ENCODE results near the gene C1orf87.
"Not testable (repeated sequence)": the region's sequence is repeated elsewhere in the genome, so short reads cannot be mapped to it uniquely, and the experiment has no call there.

The C1orf87 gene

DNA sequence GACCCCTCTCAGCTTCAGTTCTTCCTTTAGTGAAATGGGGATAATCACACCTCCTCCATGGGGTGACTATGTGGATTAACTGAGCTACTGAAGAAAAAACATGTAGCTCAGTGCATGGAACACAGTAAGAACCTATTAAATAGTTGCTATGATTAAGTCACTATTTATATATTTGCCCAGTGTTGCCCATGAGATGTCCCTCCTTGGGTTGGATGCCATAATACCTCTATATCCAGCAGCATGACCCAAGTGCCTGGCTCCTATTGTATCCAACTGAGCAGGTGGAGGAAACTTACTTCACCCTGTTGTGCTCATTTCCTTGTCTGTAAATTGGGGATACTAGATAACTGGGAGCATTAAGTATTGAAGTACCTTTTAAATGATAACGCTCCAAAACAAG is 99.9 kb downstream of the C1orf87 start:
- in situ Hi-C loops (cut with MboI; ENCODE audit: low sequenced_read_pairs, unreplicated experiment): no loop called here
- no peak for DNase-seq (ENCODE audit: low spot score)
- TF ChIP-seq, protein P1, sequence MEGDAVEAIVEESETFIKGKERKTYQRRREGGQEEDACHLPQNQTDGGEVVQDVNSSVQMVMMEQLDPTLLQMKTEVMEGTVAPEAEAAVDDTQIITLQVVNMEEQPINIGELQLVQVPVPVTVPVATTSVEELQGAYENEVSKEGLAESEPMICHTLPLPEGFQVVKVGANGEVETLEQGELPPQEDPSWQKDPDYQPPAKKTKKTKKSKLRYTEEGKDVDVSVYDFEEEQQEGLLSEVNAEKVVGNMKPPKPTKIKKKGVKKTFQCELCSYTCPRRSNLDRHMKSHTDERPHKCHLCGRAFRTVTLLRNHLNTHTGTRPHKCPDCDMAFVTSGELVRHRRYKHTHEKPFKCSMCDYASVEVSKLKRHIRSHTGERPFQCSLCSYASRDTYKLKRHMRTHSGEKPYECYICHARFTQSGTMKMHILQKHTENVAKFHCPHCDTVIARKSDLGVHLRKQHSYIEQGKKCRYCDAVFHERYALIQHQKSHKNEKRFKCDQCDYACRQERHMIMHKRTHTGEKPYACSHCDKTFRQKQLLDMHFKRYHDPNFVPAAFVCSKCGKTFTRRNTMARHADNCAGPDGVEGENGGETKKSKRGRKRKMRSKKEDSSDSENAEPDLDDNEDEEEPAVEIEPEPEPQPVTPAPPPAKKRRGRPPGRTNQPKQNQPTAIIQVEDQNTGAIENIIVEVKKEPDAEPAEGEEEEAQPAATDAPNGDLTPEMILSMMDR (IDR thresholded peaks at IDR 0.05; ENCODE audit: borderline replicate concordance, control extremely low read depth, extremely low read depth, insufficient read depth, missing control alignments): no peak

DNA sequence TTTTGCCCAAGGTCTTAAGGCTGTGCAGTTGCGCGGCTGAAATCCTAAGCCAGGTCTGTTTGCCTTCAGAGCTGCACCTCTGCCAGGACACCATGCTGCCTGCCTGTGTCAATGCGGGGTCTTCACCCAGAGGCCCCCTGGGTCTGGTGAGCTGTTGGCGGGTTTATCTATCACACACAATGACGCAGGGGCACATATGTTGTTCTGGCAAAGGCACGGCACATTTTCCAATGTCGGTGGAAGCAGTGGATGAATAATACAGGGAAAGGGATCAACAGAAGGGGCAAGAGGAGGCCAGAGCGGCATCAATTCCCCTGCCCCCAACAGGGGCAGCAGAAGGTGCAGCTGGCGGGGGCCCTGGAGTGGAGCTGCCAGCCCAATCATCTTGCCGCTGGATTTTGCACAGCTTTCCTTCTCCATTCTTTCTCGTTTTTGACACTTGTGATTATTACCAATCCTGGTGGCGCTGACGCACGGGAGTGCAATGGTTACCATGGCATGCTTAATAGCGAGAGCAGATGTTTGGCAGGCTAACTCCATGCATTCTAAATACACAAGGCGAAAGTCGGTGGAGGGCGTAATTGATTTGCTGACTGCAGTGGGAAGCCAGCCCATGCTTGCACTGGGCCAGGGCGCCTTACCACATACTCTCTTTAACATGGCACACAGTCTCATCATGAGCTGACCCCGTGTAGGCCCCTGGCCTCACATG is 101.2 kb downstream of the C1orf87 start:
- TF ChIP-seq, protein P1 (IDR thresholded peaks at IDR 0.05; ENCODE audit: borderline replicate concordance, control extremely low read depth, extremely low read depth, insufficient read depth, missing control alignments): no peak
- in situ Hi-C loops (cut with MboI; ENCODE audit: low sequenced_read_pairs, unreplicated experiment): no loop called here
- no peak for DNase-seq (ENCODE audit: low spot score)

DNA sequence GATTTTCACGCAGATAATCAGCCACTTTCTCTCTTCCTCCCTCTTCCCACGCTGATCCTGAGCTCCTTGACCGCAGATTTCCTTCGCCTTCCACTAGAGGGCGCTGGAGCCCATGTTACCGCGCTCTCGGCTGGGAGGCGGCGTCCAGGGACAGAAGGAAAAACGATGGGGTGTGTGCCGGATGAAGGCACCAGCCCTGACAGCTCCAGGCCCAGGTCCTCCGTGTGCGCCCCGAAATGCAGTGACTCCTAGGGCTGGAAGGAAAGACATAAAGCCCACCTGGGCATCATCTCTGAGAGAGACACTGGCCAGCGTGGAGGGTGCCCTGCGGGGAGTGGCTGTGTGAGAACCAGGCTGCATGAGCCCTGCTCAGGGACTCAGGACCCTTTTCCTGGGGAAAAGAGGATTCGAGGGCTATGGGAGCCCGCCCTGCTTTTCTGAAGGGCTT is 102.1 kb downstream of the C1orf87 start:
- in situ Hi-C loops (cut with MboI; ENCODE audit: low sequenced_read_pairs, unreplicated experiment): no loop called here
- TF ChIP-seq, protein P1 (IDR thresholded peaks at IDR 0.05; ENCODE audit: borderline replicate concordance, control extremely low read depth, extremely low read depth, insufficient read depth, missing control alignments): peak; percentile 84

DNA sequence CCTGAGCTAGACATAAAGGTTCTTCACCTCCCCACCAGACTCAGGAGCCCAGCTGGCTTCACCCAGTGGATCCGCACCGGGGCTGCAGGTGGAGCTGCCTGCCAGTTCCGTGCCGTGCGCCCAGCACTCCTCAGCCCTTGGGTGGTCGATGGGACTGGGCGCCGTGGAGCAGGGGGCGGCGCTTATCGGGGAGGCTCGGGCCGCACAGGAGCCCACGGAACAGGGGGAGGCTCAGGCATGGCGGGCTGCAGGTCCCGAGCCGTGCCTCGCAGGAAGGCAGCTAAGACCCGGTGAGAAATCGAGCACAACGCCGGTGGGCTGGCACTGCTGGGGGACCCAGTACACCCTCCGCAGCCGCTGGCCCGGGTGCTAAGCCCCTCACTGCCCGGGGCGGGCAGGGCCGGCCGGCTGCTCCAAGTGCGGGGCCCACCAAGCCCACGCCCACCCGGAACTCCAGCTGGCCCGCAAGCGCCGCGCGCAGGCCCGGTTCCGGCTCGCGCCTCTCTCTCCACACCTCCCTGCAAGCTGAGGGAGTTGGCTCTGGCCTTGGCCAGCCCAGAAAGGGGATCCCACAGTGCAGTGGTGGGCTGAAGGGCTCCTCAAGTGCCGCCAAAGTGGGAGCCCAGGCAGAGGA is 103.9 kb downstream of the C1orf87 start:
- in situ Hi-C loops (cut with MboI; ENCODE audit: low sequenced_read_pairs, unreplicated experiment); DNase-seq (ENCODE audit: low spot score): not testable (repeated sequence)

More for the DNA sequence above, 102.1 kb downstream of the C1orf87 start:
- peak; percentile 75 for DNase-seq (ENCODE audit: low spot score)

DNA sequence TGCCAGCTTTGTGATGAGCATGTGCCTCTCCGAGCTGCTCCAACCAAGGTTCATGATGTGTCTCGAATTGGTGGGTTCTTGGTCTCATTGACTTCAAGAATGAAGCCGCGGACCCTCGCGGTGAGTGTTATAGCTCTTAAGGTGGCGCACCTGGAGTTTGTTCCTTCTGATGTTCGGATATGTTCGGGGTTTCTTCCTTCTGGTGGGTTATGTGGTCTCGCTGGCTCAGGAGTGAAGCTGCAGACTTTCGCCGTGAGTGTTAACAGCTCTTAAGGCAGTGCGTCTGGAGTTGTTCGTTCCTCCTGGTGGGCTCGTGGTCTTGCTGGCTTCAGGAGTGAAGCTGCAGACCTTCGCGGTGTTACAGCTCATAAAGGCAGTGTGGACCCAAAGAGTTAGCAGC is 104.8 kb downstream of the C1orf87 start:
- DNase-seq (ENCODE audit: low spot score); in situ Hi-C loops (cut with MboI; ENCODE audit: low sequenced_read_pairs, unreplicated experiment): not testable (repeated sequence)

DNA sequence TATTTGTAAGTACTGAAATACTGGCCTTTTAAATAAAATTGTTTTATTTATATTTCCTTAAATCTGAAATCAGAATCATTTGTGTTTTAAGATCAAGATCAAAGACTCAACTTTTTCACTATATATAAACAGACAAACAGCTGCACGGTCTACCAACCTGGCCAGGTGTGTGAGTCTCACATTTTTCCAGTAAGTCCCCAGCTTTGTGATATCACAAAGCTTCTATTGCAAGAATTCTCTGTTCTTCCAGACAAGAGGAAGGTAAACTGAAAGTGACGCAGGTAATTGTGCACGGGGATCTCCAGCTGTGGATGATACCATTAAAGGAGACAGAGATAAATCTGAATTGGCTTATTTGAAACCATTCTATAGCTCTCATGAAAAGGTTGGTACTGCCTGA is 105.8 kb downstream of the C1orf87 start:
- TF ChIP-seq, protein P1 (IDR thresholded peaks at IDR 0.05; ENCODE audit: borderline replicate concordance, control extremely low read depth, extremely low read depth, insufficient read depth, missing control alignments): no peak
- in situ Hi-C loops (cut with MboI; ENCODE audit: low sequenced_read_pairs, unreplicated experiment): no loop called here
- no peak for DNase-seq (ENCODE audit: low spot score)

DNA sequence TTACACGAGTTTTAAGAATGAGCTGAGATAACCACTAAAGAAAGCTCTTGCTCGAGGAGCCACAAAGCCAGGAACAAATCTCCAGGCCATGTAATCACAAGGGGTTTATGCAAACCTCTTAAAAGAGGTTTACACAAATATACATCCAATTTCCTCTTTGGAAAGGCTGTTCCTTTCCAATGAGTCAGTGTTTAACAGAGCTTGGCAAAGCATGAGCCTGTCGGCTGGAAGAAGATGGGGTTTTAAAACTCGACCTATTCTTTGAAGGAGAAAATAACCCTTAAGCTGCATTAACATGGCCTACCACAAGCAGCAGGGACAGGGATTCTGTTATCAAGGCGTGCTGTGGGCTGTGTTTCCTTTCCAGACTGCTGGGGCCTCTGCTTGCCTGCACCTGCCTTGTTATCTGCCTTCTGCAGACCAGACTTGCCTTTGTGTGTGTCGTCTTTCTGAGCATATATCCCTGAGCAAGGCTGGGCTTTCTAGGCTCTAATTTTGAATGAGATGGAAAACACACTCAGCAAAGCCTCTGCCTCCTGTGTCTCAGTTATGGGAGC is 106.4 kb downstream of the C1orf87 start:
- in situ Hi-C loops (cut with MboI; ENCODE audit: low sequenced_read_pairs, unreplicated experiment): no loop called here
- DNase-seq (ENCODE audit: low spot score): no peak
- TF ChIP-seq, protein P1 (IDR thresholded peaks at IDR 0.05; ENCODE audit: borderline replicate concordance, control extremely low read depth, extremely low read depth, insufficient read depth, missing control alignments): no peak

All from GM13976 (cell line).